Measurements from ENCODE around the gene FAM110D.

FAM110D gene

DNA sequence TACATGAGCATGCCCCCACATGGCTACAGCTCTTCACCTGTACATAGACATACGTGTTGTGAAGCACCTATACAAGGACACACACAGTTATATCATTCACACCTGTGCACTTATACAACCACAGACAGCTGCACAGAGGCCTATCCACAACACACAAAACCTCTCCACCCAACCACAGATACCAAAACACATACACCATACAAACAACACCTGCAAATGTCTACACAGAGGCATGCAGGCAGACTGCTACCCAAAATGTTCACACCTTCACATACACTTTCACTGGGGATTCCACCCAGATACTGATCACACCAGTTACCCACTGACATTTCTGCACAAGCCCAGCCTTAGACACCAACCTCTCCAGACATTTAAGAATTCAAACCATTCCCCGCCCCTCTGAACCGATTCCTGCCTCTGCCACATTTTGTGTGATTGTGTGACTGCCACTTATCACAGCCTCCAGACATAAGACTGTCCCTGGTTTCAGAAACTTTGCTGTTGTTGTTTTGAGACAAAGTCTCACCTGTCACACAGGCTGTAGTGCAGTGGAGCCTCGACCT, 7.9 kb downstream of the FAM110D start:
- peaks cover 20% of the 10 kb centered on the region for H3K79me2 ChIP-seq (ENCODE audit: control insufficient read depth, low read length)
- no peak overlapping the region for H3K4me2 ChIP-seq (ENCODE audit: low read length)
- no peaks in the 10 kb centered on the region for H3F3A ChIP-seq (ENCODE audit: control insufficient read depth, insufficient read depth)
- no peaks in the 10 kb centered on the region for H3K9me2 ChIP-seq (replicated peaks; ENCODE audit: control insufficient read depth, low read length)
- peaks cover 20% of the 10 kb centered on the region for H3K27me3 ChIP-seq (ENCODE audit: control insufficient read depth, low read length)
- no peaks in the 10 kb centered on the region for H4K20me1 ChIP-seq (ENCODE audit: control insufficient read depth, insufficient read depth, low read depth, low read length)
- peaks cover 16% of the 10 kb centered on the region for H3K36me3 ChIP-seq (ENCODE audit: control insufficient read depth, low read length)
- H3K4me3 ChIP-seq (ENCODE audit: low read length), result no peak overlapping the region
- no peak overlapping the region for H3K27ac ChIP-seq (ENCODE audit: low read depth, low read length)
- TF ChIP-seq EZH2phosphoT487 (IDR thresholded peaks at IDR 0.05; ENCODE audit: borderline replicate concordance, low read length), result no peak
- TF ChIP-seq, protein P1, sequence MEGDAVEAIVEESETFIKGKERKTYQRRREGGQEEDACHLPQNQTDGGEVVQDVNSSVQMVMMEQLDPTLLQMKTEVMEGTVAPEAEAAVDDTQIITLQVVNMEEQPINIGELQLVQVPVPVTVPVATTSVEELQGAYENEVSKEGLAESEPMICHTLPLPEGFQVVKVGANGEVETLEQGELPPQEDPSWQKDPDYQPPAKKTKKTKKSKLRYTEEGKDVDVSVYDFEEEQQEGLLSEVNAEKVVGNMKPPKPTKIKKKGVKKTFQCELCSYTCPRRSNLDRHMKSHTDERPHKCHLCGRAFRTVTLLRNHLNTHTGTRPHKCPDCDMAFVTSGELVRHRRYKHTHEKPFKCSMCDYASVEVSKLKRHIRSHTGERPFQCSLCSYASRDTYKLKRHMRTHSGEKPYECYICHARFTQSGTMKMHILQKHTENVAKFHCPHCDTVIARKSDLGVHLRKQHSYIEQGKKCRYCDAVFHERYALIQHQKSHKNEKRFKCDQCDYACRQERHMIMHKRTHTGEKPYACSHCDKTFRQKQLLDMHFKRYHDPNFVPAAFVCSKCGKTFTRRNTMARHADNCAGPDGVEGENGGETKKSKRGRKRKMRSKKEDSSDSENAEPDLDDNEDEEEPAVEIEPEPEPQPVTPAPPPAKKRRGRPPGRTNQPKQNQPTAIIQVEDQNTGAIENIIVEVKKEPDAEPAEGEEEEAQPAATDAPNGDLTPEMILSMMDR (IDR thresholded peaks at IDR 0.05; ENCODE audit: low read depth, low read length, poor library complexity, severe bottlenecking), result no peak
- H3K4me1 ChIP-seq (ENCODE audit: control insufficient read depth, low read length), result peaks cover 28% of the 10 kb centered on the region
- H3K9me3 ChIP-seq (ENCODE audit: control insufficient read depth, insufficient read depth, low read length), result no peaks in the 10 kb centered on the region

GRCh38 chr1:26168410-26169197, 9.7 kb downstream of the FAM110D start, which contains the start of gene C1orf232:
C1orf232 (minus strand) TSS chr1:26168963; CDS start chr1:26168499, 464 bp downstream.
- H3F3A ChIP-seq (ENCODE audit: control insufficient read depth, insufficient read depth), result no peaks in the 10 kb centered on the region
- peaks cover 9% of the 10 kb centered on the region for H3K27me3 ChIP-seq (ENCODE audit: control insufficient read depth, low read length)

DNA sequence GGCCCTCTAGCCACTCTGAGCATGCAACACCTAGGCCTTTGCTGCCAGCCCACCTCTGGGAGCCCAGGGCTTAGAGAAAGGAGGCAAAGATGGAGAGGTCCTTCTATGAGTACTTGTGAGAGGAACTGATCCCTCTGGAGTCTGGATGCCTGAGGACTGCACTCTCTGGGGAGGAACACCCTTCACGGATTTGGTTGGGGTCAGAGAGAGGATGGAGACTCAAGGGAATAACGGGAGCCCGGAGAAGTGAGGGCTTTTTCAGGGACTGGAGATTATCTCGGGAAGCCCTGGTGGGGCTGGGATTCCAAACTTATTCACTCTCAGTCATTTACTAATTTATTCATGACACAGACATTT, 10.3 kb downstream of the FAM110D start:
- Histone ChIP-seq H3K4me3 (ENCODE audit: low read length) (peak overlapping the region; percentile 93), H3K27ac (ENCODE audit: low read depth, low read length) (no peak overlapping the region), H3K4me1 (ENCODE audit: control insufficient read depth, low read length) (peaks cover 20% of the 10 kb centered on the region), H3K9me2 (replicated peaks; ENCODE audit: control insufficient read depth, low read length) (no peaks in the 10 kb centered on the region), H3K36me3 (ENCODE audit: control insufficient read depth, low read length) (peaks cover 22% of the 10 kb centered on the region), H3K9me3 (ENCODE audit: control insufficient read depth, insufficient read depth, low read length) (no peaks in the 10 kb centered on the region), H3K27me3 (ENCODE audit: control insufficient read depth, low read length) (peaks cover 4% of the 10 kb centered on the region), H3K79me2 (ENCODE audit: control insufficient read depth, low read length) (peaks cover 20% of the 10 kb centered on the region), H3K4me2 (ENCODE audit: low read length) (peak overlapping the region; percentile 89), H3F3A (ENCODE audit: control insufficient read depth, insufficient read depth) (peaks cover 3% of the 10 kb centered on the region; the same call in 1 of the 2 replicates), H4K20me1 (ENCODE audit: control insufficient read depth, insufficient read depth, low read depth, low read length) (no peaks in the 10 kb centered on the region)
- TF ChIP-seq, protein P1 (IDR thresholded peaks at IDR 0.05; ENCODE audit: low read depth, low read length, poor library complexity, severe bottlenecking), result no peak
- no peak for TF ChIP-seq EZH2phosphoT487 (IDR thresholded peaks at IDR 0.05; ENCODE audit: borderline replicate concordance, low read length)

More at GRCh38 chr1:26168410-26169197, 9.7 kb downstream of the FAM110D start, which contains the start of gene C1orf232:
- TF ChIP-seq, protein P1 (IDR thresholded peaks at IDR 0.05; ENCODE audit: low read depth, low read length, poor library complexity, severe bottlenecking), result no peak
- no peak for TF ChIP-seq EZH2phosphoT487 (IDR thresholded peaks at IDR 0.05; ENCODE audit: borderline replicate concordance, low read length)
- peaks cover 22% of the 10 kb centered on the region for H3K36me3 ChIP-seq (ENCODE audit: control insufficient read depth, low read length)
- peak within 1 kb of the TSS; percentile 93 for H3K4me3 ChIP-seq (ENCODE audit: low read length)
- peaks cover 20% of the 10 kb centered on the region for H3K79me2 ChIP-seq (ENCODE audit: control insufficient read depth, low read length)
- H4K20me1 ChIP-seq (ENCODE audit: control insufficient read depth, insufficient read depth, low read depth, low read length), result no peaks in the 10 kb centered on the region
- H3K9me2 ChIP-seq (replicated peaks; ENCODE audit: control insufficient read depth, low read length), result no peaks in the 10 kb centered on the region
- peak within 1 kb of the TSS; percentile 89 for H3K4me2 ChIP-seq (ENCODE audit: low read length)
- peaks cover 24% of the 10 kb centered on the region for H3K4me1 ChIP-seq (ENCODE audit: control insufficient read depth, low read length)
- H3K9me3 ChIP-seq (ENCODE audit: control insufficient read depth, insufficient read depth, low read length), result no peaks in the 10 kb centered on the region
- peak within 1 kb of the TSS; percentile 22; the same call in 1 of the 2 replicates for H3K27ac ChIP-seq (ENCODE audit: low read depth, low read length)
